Peyer's patch (tissue), 4 donors: Measurements from ENCODE around the gene ZNF554.

Experiments
- CTCF ChIP-seq, 6 experiments: fragments of 450-650 bp in 4 of 6; fragments of 200-600 bp in 2 of 6; sonication (generic) in 1 of 6; IDR thresholded peaks; one replicate each; pipeline ENCODE4 v1.5.1; 2017 to 2019; ENCODE audit warnings: antibody characterized with exemption in 6 of 6, mild to moderate bottlenecking in 3 of 6, moderate library complexity in 1 of 6
- POLR2A ChIP-seq, 2 donors: fragments of 450-650 bp; IDR thresholded peaks; one replicate each; pipeline ENCODE4 v1.5.1; 2017; ENCODE audit warnings: antibody characterized with exemption in 2 of 2, mild to moderate bottlenecking in 2 of 2, moderate library complexity in 2 of 2

GRCh38 chr19:2790194-2790556, 29.5 kb upstream of the ZNF554 start:
- no peak for TF ChIP-seq CTCF (IDR thresholded peaks at IDR 0.05)
- TF ChIP-seq POLR2A (IDR thresholded peaks at IDR 0.05), result no peak
